Stimulated activated CD4-positive, alpha-beta T cell treated with anti-CD3 and anti-CD28 coated beads, Interleukin-15, amount 100 ng/mL, for 24 hours (primary cell): Measurements from ENCODE around the gene CCDC157.
"Not testable (repeated sequence)": the region's sequence is repeated elsewhere in the genome, so short reads cannot be mapped to it uniquely, and the experiment has no call there.

Experiments used
- DNase-seq: peaks from one replicate; pipeline ENCODE4 v3.0.0-alpha.2; 2020

The CCDC157 gene

DNA sequence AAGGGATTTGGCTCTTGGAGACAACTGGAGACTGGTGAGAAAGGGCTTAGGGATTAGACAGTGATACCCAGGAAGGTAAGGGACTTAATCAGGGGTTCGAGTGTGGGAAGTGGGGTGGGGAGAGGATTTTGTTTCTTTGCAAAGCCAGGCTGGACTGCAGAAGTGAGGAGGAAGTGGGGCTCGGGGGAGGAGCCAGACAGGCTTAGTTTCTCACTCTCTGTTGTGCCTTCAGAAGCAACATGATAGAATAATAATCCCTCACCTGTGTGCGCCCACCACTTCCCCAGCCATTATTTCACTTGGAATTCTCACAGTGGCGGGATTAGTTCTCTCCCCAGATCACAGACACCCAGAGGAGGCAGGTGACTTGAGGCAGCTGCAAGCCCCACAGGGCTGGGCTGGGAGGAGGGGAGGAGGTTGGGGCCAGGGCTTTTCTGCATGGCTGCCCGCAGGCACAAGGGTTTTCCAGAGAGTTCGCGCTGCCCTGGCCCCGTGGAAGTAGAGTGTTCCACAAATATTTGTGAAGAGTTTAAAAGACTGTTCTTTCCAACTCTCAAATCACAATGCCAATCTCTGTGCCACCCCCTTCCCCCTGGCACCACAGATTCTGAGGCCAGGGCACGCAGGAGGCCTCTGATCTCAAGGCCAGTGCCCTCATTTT, 36.0 kb downstream of the CCDC157 start:
- no peak for DNase-seq

DNA sequence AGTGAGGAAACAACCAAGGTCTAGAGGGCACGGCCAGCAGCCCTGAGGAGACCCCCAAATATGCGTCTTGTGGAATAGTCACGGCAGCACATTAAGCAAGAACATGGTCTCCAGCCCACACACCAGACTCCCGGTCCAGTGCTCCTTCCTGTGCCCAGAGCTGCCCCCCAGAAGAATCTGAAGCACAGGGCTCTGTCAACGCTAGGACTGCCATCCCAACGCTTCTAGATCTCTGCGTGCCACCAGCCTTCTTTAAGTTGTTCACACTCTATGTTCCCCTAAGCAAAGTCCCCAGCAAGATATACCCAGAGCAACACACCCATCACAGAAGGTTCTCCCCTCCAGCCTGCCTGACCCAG, 36.5 kb downstream of the CCDC157 start:
- DNase-seq: no peak

DNA sequence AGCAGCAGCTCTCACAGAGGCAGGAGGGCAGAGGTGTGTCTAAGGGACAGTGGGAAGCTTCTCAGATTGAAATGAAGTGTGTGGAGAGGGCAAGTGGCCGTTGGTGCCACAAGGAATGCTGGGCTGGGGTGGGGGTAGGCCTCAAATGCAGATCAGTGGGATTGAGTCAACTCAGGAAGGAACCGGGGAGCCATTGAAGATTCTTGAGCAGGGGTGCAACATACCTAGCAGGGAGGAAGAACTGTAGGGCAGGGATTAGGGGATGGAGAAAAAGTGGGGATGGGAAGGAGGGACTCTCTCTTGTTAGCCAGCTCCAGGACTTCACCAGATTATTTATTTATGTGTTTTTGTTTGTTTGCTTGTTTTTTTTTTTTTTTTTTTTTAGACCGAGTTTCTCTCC, 37.1 kb downstream of the CCDC157 start:
- DNase-seq: no peak

DNA sequence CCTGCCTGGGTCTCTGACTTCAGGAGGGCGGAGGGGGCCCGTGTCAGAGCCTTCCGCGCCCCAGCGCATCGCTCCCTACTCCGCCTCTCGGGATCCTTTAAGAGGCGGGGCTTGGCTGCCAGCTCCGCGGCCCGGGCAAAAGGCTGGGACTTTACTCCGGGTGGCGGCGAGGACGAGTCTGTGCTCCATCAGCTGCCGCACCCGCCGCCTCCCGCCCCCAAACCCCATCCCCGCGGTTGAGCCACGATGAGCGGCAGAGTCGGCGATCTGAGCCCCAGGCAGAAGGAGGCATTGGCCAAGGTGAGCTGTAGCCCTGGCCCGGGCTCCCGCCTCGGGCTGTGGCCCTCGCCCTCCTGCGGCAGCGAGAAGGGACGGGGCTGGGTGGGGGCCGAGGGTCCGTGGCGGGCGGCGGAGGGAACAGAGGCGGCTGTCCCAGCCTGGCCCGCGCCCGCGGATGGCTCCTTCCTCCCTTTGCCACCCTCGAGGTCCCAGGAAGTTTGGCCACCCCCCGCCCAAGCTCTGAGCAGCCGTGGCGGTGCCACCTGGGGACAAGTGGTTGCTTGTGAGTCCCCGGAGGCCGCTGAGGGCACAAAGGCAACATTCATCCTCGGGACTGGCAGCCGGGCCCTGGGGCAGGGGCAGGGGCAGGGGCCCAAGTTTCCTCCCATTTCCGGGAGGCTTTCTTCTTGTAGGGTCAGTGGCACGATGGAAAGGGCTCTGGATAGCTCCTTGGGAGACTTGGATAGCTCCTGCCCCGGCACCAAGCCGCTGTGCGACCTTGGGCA, 40.3 kb downstream of the CCDC157 start, which contains the start of gene SEC14L2:
Gene SEC14L2 (plus strand): TSS at position 148 of the 785 bp plus-strand sequence. CDS start 99 bp downstream, at position 247.
- peak; percentile 86 for DNase-seq

DNA sequence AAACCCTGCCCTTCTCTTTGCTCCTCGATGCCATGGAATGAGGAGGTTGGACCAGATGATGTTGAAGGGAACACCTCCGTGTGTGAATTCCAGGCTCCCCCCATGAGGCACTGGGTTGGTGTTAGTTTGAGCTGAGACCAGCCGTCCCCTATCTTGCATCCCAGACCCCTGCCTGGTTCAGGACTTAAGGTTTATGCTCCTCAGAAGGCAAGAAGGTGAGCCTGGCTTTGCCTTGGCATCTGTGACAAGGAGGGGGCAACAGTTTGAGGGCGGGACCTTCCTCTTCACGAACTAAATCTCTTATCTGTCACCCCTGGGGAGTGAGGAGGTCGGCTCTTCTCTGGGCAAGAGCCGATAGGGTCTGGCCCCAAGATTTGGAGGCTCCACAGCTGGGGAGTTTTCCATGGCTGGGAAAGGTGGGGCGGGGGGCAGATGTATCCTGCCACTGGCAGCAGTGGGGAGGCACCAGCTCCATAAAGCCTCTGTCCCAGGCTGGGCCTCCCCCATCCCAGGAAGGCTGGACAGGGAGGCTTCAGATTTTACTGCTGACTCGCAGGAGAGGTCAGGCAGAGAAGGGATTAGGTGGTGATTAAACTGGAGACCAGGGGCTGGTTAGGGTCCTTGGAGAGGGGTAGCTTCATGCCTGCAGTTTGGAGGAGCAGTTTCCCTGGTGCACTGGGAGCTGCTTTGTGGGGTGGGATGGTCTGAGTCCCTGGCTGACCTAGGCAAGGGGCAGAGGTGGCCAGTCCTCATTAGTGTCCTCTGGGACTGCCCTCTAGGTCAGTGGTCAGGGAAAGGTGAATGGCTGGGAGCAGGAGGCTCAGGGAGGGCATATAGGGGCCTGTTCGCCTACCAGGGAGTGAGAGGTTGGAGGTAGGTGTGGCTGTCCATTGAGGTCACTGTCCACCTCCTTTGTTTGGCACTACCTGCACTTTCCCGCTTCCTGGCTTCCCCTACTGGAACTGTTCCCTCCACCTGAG, 41.1 kb downstream of the CCDC157 start:
- DNase-seq: no peak

DNA sequence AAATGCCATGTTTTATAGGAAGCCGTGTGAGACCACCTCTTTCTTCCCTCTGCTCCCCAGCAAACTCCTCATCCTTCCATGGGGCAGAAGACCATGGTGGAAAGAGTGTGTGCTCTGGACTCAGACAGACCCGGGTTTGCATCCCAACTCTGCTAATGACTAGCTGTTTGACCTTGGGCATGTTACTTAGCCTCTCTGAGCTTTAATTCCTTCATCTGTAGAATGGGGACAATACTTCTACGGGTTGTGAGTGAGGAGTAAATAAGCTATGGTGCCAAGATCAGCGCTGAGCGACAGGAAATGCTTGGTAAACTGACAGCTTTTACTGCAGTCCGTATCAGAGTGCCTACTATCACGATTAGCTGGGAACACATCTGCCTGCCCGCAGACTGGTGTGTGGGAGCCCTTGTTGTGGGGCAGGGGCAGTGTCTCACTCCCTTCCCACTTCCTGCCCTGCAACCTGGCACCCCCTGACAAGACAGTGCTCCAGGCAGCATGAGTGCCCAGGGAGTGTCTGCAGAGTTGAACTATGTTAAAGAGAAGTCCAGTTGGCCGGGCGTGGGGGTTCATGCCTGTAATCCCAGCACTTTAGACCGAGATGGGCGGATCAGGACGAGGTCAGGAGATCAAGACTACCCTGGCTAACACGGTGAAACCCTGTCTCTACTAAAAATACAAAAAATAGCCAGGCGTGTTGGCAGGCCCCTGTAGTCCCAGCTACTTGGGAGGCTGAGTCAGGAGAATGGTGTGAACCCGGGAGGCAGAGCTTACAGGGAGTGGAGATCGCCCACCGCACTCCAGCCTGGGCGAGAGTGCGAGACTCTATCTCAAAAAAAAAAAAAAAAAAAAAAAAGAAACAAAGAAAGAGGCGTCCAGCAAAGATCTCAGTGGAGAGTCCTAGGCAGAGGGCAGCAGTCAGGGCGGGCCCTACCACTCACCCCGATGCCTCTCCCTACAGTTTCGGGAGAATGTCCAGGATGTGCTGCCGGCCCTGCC, 42.2 kb downstream of the CCDC157 start:
- no peak for DNase-seq

DNA sequence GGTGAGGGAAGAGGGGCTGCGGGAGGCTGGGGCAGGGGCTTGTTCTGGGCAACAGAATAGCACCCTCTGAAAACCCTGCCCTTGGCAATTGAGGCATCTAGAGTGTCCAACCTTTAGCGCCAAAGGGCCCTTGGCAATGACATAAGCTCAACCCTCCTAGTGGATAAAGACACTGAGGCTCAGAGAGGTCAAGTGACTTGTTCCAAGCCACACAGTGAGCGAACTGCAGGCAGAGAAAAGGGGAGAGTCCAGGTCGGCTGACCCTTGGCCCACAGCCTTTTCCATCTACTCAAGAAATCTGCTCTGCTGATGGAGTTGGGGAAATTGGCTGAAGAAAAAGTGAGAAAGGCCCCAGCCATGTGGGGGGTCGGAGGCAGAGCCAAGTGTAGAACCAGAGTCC, 42.9 kb downstream of the CCDC157 start:
- no peak for DNase-seq

DNA sequence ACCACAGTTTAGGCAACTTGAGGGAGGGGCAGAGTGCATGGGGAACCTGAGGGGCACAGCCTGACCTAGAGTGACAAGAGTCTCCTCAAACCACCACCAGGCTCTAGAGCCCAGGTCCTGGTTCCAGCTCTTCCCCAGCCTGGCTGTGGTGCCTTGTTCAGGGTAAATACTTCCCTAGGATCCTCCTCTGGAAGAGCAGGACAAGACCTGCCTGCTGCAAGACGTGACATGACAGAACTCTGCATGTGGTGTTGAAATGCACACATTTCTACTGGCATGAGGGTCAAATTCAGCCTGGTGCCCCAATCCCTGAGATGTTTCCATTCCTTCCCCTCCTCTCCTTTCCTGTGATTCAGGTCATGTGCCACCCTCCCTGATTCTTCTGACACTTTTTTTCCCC, 43.4 kb downstream of the CCDC157 start:
- DNase-seq: no peak

DNA sequence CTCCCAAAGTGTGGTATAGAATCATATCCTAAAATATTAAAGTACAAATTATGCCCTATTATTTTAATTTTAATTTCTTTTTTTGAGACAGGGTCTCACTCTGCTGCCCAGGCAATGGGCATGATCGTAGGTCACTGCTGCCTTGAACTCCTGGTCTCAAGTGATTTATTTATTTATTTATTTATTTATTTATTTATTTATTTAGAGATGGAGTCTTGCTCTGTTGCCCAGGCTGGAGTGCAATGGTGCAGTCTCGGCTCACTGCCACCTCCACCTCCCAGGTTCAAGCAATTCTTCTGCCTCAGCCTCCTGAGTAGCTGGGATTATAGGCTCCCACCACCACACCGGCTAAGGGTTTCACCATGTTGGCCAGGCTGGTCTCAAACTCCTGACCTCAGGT, 44.2 kb downstream of the CCDC157 start:
- DNase-seq: not testable (repeated sequence)

DNA sequence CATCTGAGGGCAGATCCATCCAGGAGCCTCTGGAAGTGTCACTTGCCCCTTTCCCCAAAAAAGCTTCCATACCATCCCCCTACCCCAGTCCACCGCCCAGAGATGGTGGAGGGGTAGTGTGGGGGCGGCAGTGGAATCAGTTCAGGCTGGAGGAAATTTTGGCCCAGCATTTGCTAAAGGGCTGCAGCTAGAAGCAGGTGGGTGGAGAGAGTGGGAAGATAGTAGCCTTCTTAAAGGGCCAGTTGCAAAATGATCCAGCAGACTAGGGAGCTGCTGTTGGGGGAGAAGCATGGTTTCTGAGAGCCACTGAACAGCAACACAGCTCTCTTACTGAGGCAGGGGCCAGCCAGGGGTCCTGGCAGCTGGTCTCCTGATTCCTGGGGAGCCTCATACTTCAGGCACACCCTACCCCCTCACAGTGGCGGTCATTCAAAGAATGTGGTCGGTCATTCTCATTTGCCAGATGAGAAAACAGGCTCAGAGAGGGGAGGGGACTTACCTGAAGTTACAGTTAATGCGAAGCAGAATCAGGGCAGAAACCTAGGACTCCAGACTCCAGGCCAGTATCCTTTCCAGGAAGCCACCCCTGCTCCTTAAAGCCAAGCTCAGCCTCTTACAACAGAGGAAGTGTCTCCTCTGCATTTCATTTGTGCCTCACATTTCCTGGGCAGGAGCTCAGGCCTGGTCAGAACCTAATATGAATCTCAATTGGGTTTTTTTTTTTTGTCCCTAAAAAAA, 45.4 kb downstream of the CCDC157 start:
- DNase-seq: no peak

DNA sequence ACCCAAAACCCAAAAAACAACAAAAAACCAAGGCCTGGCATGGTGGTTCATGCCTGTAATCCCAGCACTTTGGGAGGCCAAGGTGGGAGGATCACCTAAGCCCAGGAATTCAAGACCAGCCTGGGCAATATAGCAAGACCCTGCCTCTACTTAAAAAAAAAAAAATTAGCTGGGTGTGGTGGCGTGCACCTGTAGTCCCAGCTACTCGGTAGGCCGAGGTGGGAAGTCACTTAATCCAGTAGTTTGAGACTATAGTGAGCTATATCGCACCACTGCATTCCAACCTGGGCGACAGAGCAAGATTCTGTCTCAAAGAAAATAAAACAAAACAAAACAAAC, 45.9 kb downstream of the CCDC157 start:
- not testable (repeated sequence) for DNase-seq

DNA sequence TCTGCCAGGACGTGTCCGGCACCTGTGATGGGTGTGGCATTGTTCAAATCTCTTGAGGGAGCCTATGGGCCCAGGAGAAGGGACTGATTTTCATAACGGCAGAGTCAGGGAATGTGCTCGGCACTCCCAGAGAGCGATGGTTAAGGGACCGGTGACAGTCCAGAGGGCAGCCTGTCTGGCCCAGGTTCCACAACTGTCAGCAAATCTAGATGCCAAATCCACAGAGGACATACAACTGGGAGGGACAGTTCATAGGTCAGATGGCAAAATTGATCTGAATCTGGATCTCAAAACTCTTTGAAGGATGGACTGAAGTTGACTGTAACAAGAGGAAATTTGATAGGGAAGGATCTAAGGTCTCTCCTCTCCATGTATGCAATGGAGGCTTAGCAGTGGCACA, 47.5 kb downstream of the CCDC157 start:
- no peak for DNase-seq

DNA sequence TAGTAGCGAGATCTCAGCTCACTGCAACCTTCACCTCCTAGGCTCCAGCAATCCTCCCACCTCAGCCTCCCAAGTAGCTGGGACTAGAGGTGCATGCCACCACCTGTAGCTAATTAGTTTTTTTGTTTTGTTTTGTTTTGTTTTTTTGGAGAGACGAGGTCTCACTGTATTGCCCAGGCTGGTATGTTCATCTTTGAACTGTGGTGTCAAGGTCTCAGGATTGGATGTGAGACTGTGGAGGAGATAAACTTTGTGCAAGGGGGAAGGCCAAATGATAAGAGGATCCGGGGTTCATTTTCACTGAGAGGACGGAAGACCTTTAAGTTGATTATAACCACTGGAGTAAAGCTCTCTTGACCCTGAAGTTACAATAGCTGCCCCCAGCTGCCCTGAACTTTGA, 48.9 kb downstream of the CCDC157 start:
- no peak for DNase-seq

DNA sequence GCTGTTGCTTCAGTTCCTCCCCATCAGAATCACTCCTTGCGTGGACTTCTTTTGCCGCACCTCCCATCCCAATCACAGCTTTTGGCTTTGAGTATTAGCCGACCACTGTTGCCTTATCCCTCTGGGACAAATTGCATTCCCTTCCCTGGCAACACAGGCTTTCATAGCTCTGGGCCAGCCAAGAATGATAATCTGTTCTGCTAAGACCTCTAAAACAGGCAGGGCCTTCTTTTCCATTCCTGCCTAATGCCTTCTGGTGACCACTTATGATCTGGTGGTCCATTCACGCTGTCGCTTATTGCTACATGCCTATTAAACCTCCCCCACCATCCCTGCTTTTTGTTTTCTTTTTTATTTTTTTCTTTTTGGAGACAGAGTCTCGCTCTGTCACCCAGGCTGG, 49.6 kb downstream of the CCDC157 start:
- no peak for DNase-seq

DNA sequence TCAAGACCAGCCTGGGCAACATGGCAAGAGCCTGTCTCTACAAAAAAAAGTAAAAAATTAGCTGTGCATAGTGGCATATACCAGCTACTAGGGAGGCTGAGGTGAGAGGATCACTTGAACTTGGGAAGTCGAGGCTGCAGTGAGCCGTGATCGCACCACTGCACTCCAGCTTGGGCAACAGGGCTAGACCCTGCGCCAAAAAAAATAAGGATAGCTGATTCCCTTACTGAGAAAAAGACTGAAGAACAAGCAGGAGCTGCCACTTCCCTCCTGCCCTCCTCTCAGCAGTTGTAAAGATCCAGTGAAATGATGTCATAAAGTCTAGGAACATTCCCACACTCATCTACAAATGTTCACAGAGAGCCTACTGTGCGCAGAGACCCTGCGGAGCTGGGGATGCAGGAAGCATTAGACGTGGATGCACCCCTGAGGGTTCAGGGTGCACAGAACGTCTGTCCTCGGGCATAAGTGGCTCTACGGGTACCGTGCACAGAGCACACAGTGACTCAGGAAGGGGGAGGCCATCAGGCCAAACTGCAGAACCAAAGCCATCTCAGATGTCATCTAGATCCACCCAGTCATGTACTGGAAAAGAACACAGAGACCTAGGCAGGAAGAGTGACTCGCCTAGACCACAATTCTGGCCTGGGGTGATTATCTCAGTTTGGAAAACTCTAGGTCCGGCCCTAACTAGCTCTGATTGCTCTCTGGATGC, 51.7 kb downstream of the CCDC157 start:
- DNase-seq: no peak

DNA sequence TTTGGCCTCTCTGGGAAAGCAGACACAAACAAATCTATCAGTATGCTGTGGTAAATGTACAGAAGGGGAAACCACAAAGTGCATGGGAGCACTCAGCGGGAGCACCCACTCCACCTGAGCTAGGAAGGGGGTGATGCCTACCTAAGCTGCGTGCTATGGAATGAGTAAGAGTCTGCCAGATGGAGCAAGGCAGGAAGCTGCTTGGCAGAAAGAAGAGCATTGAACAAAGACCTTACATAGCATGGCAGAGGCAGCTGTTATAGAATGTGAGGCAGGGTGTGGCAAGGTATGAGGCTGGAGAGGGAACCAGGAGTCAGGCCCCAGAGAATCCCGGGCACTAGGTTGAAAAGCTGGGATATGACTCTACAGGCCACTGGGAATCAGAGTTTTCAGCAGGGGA, 55.0 kb downstream of the CCDC157 start:
- no peak for DNase-seq

DNA sequence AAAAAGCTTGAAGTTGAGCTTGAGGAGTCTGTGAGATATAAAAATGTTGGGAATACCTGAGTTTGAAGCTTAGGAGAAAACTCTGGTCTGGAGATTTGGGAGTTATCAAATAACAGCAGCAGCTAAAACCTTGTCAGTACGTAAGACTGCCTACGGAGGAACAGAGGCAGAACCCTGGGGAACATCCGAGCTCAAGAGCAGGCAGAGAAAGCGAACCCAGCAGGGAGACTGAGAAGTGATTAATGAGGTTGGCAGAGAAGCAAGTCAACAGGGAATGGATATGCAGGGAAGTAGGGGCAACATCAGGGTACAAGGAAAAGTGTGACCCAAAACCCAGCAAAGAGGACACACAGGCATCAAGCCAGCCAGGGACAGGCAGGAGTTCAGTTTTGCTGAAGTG, 56.2 kb downstream of the CCDC157 start:
- no peak for DNase-seq

DNA sequence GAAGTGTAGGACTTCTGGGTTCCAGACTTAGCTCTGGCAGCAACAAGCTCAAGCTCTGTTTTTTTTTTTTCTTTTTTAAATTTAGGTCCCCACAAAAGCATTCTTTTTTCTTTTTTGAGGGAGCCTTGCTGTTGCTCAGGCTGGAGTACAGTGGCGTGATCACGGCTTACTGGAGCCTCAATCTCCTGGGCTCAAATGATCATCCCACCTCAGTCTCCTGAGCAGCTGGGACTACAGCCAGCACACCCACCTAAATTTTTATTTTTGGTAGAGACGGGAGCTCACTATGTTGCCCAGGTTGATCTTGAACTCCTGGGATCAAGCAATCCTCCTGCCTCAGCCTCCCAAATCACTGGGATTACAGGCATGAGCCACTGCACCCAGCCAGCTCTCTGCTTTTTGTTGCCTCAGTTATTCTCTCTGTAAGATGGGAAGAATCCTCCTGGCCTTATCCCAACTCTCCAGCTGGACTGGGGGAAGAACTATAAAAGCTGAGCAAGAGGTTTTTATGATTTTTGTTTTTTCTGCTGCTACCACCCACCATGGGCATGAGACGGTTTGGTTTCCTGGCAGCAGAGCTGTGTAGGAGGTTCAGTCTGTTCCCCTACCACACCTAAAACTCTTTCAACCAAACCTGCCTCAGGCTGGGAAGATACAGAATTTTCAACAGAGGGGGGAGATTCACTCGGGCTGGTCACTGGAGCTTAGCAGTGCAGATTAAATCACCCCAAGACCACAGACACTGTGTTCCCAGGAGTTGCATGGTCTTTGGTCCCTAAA, 57.1 kb downstream of the CCDC157 start:
- DNase-seq: no peak

DNA sequence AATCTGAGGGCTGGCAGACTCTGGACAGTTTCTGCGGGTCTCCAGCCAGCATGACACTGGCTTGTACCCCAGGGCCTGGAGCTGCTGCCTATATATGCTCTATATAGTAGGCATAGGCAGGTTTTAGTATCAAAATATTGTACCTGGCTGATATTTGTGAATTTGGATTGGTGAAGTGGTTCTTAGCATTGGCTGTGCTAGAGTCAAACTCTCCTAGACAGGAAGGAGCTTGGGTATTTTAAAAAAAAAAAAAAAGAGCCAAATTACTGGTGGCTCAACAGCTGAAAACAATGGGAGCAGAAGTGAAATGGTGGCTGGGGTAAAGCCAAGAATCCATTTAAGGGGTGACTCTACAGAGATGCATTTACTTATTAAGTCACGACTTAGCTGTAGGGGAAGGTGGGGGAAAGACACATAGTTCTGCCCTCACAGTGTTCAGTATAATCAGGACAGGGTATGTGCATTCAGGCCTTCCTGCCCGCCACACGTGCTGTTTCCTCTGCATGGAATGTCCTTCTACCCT, 57.8 kb downstream of the CCDC157 start:
- DNase-seq: no peak

DNA sequence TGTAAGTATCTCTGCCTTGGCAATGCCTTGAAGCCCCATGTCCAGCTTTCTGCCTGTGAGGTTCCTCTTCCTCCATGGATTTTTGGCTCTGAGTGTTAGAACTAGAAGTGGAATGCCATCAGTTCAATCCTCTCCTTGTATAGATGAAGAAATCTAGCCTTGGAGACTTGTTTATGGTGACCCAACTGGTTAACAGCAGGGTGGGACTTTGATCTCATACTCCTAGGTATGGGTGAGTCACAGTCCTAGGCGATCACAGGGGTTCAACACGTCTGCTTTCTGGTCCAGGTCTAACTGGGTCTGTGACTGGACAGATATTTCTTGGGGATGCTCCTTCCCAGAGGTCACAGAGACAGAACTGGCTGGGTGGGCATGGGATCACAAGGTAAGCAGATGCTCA, 59.6 kb downstream of the CCDC157 start:
- DNase-seq: no peak
